ENCODE data around the gene PSMA4. TPM values are rescaled to one million over a fixed set of nuclear protein-coding genes. Genes with fewer than 3 reads are reported as not detected.

Gene PSMA4
- total and polyA plus RNA-seq, 10 of the 15 experiments (the other 5 are each of a cell fraction or from before 2014, with no cell fraction given): 210 to 1,221 (median 546) TPM

- TF ChIP-seq, protein P1, sequence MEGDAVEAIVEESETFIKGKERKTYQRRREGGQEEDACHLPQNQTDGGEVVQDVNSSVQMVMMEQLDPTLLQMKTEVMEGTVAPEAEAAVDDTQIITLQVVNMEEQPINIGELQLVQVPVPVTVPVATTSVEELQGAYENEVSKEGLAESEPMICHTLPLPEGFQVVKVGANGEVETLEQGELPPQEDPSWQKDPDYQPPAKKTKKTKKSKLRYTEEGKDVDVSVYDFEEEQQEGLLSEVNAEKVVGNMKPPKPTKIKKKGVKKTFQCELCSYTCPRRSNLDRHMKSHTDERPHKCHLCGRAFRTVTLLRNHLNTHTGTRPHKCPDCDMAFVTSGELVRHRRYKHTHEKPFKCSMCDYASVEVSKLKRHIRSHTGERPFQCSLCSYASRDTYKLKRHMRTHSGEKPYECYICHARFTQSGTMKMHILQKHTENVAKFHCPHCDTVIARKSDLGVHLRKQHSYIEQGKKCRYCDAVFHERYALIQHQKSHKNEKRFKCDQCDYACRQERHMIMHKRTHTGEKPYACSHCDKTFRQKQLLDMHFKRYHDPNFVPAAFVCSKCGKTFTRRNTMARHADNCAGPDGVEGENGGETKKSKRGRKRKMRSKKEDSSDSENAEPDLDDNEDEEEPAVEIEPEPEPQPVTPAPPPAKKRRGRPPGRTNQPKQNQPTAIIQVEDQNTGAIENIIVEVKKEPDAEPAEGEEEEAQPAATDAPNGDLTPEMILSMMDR (IDR thresholded peaks at IDR 0.05 in 2 of 3, conservative IDR thresholded peaks at IDR 0.05 in 1 of 3; ENCODE audit: control insufficient read depth in 2 of 3, extremely low read depth in 1 of 3, insufficient read depth in 1 of 3, low read depth in 3 of 3, low read length in 3 of 3): peak in 1 of 3 experiments; percentile 18; a peak in 1 of 6 replicates
- TF ChIP-seq SP1 (IDR thresholded peaks at IDR 0.05; ENCODE audit: low read depth, low read length): peak; percentile 38
- TF ChIP-seq POLR2AphosphoS5 (IDR thresholded peaks at IDR 0.05; ENCODE audit: low read length): no peak
- no peak for TF ChIP-seq KAT2A (conservative IDR thresholded peaks at IDR 0.05; ENCODE audit: control insufficient read depth, low read depth, low read length)
- peak; percentile 50; the same call in 1 of the 2 replicates for TF ChIP-seq IKZF1 (conservative IDR thresholded peaks at IDR 0.05)
- peak; percentile 71; the same call in 1 of the 2 replicates for TF ChIP-seq MXI1 (IDR thresholded peaks at IDR 0.05; ENCODE audit: low read depth, low read length)
- TF ChIP-seq, protein P2, sequence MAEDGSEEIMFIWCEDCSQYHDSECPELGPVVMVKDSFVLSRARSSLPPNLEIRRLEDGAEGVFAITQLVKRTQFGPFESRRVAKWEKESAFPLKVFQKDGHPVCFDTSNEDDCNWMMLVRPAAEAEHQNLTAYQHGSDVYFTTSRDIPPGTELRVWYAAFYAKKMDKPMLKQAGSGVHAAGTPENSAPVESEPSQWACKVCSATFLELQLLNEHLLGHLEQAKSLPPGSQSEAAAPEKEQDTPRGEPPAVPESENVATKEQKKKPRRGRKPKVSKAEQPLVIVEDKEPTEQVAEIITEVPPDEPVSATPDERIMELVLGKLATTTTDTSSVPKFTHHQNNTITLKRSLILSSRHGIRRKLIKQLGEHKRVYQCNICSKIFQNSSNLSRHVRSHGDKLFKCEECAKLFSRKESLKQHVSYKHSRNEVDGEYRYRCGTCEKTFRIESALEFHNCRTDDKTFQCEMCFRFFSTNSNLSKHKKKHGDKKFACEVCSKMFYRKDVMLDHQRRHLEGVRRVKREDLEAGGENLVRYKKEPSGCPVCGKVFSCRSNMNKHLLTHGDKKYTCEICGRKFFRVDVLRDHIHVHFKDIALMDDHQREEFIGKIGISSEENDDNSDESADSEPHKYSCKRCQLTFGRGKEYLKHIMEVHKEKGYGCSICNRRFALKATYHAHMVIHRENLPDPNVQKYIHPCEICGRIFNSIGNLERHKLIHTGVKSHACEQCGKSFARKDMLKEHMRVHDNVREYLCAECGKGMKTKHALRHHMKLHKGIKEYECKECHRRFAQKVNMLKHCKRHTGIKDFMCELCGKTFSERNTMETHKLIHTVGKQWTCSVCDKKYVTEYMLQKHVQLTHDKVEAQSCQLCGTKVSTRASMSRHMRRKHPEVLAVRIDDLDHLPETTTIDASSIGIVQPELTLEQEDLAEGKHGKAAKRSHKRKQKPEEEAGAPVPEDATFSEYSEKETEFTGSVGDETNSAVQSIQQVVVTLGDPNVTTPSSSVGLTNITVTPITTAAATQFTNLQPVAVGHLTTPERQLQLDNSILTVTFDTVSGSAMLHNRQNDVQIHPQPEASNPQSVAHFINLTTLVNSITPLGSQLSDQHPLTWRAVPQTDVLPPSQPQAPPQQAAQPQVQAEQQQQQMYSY (CRISPR knock-in tag; IDR thresholded peaks at IDR 0.05): no peak
- no peak for TF ChIP-seq IRF4 (IDR thresholded peaks at IDR 0.05; ENCODE audit: low read depth, low read length)
- TF ChIP-seq SIX5 (IDR thresholded peaks at IDR 0.05; ENCODE audit: low read depth, low read length, severe bottlenecking): no peak
- TF ChIP-seq ASH2L (IDR thresholded peaks at IDR 0.05; ENCODE audit: borderline replicate concordance, low read depth): no peak
- no peak for TF ChIP-seq BMI1 (IDR thresholded peaks at IDR 0.05; ENCODE audit: borderline replicate concordance)
Observed at GRCh38 chr15:78506971-78507830, 33.0 kb upstream of the PSMA4 start, which contains the start of gene HYKK (continued).
